DLD1 (cell line): ENCODE measurements around the gene CCDC24.

Source experiments
- in situ Hi-C: cut with HindIII; loops from 2 replicates; pipeline ENCODE4 v1.10.0; 2017; ENCODE audit warnings: low sequenced_read_pairs

The CCDC24 gene

GRCh38 chr1:44021156-44021555 is 29.8 kb downstream of the CCDC24 start:
- in situ Hi-C loops, result no loop called here

GRCh38 chr1:44021581-44022321 is 30.4 kb downstream of the CCDC24 start:
- in situ Hi-C loops, result no loop called here

GRCh38 chr1:44024031-44024902 is 32.9 kb downstream of the CCDC24 start:
- in situ Hi-C loops, result no loop called here

- in situ Hi-C loops, result no loop called here
Observed at GRCh38 chr1:44024903-44025525, 33.6 kb downstream of the CCDC24 start.

GRCh38 chr1:44025816-44026215 is 34.4 kb downstream of the CCDC24 start:
- in situ Hi-C loops, result no loop called here

- in situ Hi-C loops, result no loop called here
Observed at GRCh38 chr1:44027320-44027719, 35.9 kb downstream of the CCDC24 start.

- in situ Hi-C loops, result no loop called here
Observed at GRCh38 chr1:44029260-44029910, 38.0 kb downstream of the CCDC24 start.

- in situ Hi-C loops, result no loop called here
Observed at GRCh38 chr1:44029911-44030604, 38.7 kb downstream of the CCDC24 start.

- in situ Hi-C loops, result no loop called here
Observed at GRCh38 chr1:44030605-44031251, 39.3 kb downstream of the CCDC24 start.

GRCh38 chr1:44031252-44032169 is 40.1 kb downstream of the CCDC24 start, which contains the start of gene SLC6A9:
Gene SLC6A9, minus strand, starts transcription at chr1:44031462. Its CDS starts 7,185 bp downstream, at chr1:44024277.
- in situ Hi-C loops, result no loop called here

GRCh38 chr1:44032170-44032790 is 40.9 kb downstream of the CCDC24 start:
- in situ Hi-C loops, result no loop called here

GRCh38 chr1:44033041-44033575 is 41.7 kb downstream of the CCDC24 start:
- in situ Hi-C loops, result no loop called here

GRCh38 chr1:44033756-44034155 is 42.4 kb downstream of the CCDC24 start:
- in situ Hi-C loops, result no loop called here

GRCh38 chr1:44034423-44034822 is 43.0 kb downstream of the CCDC24 start:
- in situ Hi-C loops, result no loop called here

GRCh38 chr1:44034976-44035716 is 43.7 kb downstream of the CCDC24 start:
- in situ Hi-C loops, result no loop called here

GRCh38 chr1:44035726-44036408 is 44.5 kb downstream of the CCDC24 start:
- in situ Hi-C loops, result no loop called here
